SU-DHL-6 (cell line): ENCODE results near the gene DAPK2.

Experiments used
- H2AFZ ChIP-seq: fragments of 200-600 bp; sonication (generic); 2 replicates; pipeline ENCODE4 v1.6.1; 2014; ENCODE audit warnings: low read depth, mild to moderate bottlenecking, moderate library complexity, mixed read lengths, antibody characterized with exemption, low read length; ENCODE audit not compliant: severe bottlenecking
- H3F3A ChIP-seq: fragments of 200-600 bp; shearing (Covaris generic); 2 replicates; pipeline ENCODE4 v1.6.0; 2016; ENCODE audit warnings: antibody characterized with exemption, mild to moderate bottlenecking; ENCODE audit not compliant: insufficient read depth
- H3K27ac ChIP-seq: fragments of 200-600 bp; sonication (generic); 2 replicates; pipeline ENCODE4 v1.5.1; 2016; ENCODE audit warnings: low read depth, mild to moderate bottlenecking, low read length, moderate library complexity, mixed read lengths
- H3K27me3 ChIP-seq: fragments of 200-600 bp; sonication (generic), shearing (Covaris generic); 2 replicates; pipeline ENCODE4 v1.6.0; 2014; ENCODE audit warnings: mild to moderate bottlenecking, low read length
- H3K36me3 ChIP-seq: fragments of 200-600 bp; sonication (generic); 2 replicates; pipeline ENCODE4 v1.6.1; 2014; ENCODE audit warnings: mild to moderate bottlenecking, low read length, mixed read lengths
- H3K4me2 ChIP-seq: fragments of 300-600, 200-600 bp; shearing (Covaris generic), sonication (generic); 2 replicates; pipeline ENCODE4 v1.6.0; 2014; ENCODE audit warnings: low read length, low read depth, mild to moderate bottlenecking; ENCODE audit not compliant: poor library complexity, severe bottlenecking
- H3K4me3 ChIP-seq: fragments of 200-600 bp; sonication (generic); 2 replicates; pipeline ENCODE4 v1.5.1; 2014; ENCODE audit warnings: antibody characterized with exemption, low read length, mild to moderate bottlenecking, mixed read lengths; ENCODE audit not compliant: insufficient read depth, poor library complexity, severe bottlenecking
- H3K79me2 ChIP-seq: fragments of 200-600 bp; sonication (generic); 2 replicates; pipeline ENCODE4 v1.6.1; 2014; ENCODE audit warnings: mild to moderate bottlenecking, low read length, moderate library complexity; ENCODE audit not compliant: insufficient read depth
- H3K9ac ChIP-seq: fragments of 200-600 bp; sonication (generic); 2 replicates; pipeline ENCODE4 v1.7.0; 2014; ENCODE audit warnings: mild to moderate bottlenecking, low read length
- H3K9me2 ChIP-seq: fragments of 200-600 bp; sonication (generic); replicated peaks from 2 replicates; pipeline ENCODE4 v1.6.1; 2014; ENCODE audit warnings: low read length; ENCODE audit not compliant: insufficient read depth
- H3K9me3 ChIP-seq: fragments of 200-600 bp; sonication (generic); 2 replicates; pipeline ENCODE4 v1.6.1; 2014; ENCODE audit warnings: low read length, mixed read lengths; ENCODE audit not compliant: insufficient read depth
- H4K20me1 ChIP-seq: fragments of 200-600 bp; sonication (generic); 2 replicates; pipeline ENCODE4 v1.6.1; 2014; ENCODE audit warnings: low read depth, mild to moderate bottlenecking, antibody characterized with exemption, low read length, moderate library complexity, mixed read lengths
- CTCF ChIP-seq: fragments of 200-600 bp; sonication (generic); IDR thresholded peaks from one replicate; pipeline ENCODE4 v1.5.1; 2017; ENCODE audit warnings: antibody characterized with exemption, mild to moderate bottlenecking, low read length, moderate library complexity; ENCODE audit not compliant: insufficient read depth, poor library complexity, severe bottlenecking
- EZH2phosphoT487 ChIP-seq: fragments of 200-600 bp; sonication (generic), shearing (Covaris generic); conservative IDR thresholded peaks from 2 replicates; pipeline ENCODE4 v1.6.1; 2018; ENCODE audit warnings: mild to moderate bottlenecking, antibody characterized with exemption, low read length, moderate library complexity, mixed read lengths

Gene DAPK2

GRCh38 chr15:64026591-64026990 lies 19.7 kb downstream of the DAPK2 start:
- H3F3A ChIP-seq, result no peaks in the 10 kb centered on the region
- no peak overlapping the region for H2AFZ ChIP-seq
- H3K27ac ChIP-seq, result no peak overlapping the region
- H3K79me2 ChIP-seq, result no peaks in the 10 kb centered on the region
- H3K9ac ChIP-seq, result no peak overlapping the region
- no peaks in the 10 kb centered on the region for H3K9me2 ChIP-seq
- no peak overlapping the region for H3K4me2 ChIP-seq
- H4K20me1 ChIP-seq, result no peaks in the 10 kb centered on the region
- no peaks in the 10 kb centered on the region for H3K36me3 ChIP-seq
- TF ChIP-seq EZH2phosphoT487 (no peak), CTCF (no peak)
- H3K9me3 ChIP-seq, result no peaks in the 10 kb centered on the region
- no peak overlapping the region for H3K4me3 ChIP-seq
- no peaks in the 10 kb centered on the region for H3K27me3 ChIP-seq

- H3K79me2 ChIP-seq, result no peaks in the 10 kb centered on the region
- H3K9me2 ChIP-seq, result no peaks in the 10 kb centered on the region
- H4K20me1 ChIP-seq, result no peaks in the 10 kb centered on the region
- H3K9me3 ChIP-seq, result no peaks in the 10 kb centered on the region
- H3K27ac ChIP-seq, result no peak overlapping the region
- no peak overlapping the region for H3K9ac ChIP-seq
- H3K36me3 ChIP-seq, result no peaks in the 10 kb centered on the region
- TF ChIP-seq CTCF, result no peak
- TF ChIP-seq EZH2phosphoT487, result no peak
- no peak overlapping the region for H3K4me3 ChIP-seq
- H3K27me3 ChIP-seq, result no peaks in the 10 kb centered on the region
- H3K4me2 ChIP-seq, result no peak overlapping the region
- H2AFZ ChIP-seq, result no peak overlapping the region
- H3F3A ChIP-seq, result no peaks in the 10 kb centered on the region
These were observed 21.9 kb downstream of the DAPK2 start for GRCh38 chr15:64024172-64025050.

GRCh38 chr15:64023220-64023619 lies 23.1 kb downstream of the DAPK2 start:
- H2AFZ ChIP-seq, result no peak overlapping the region
- no peaks in the 10 kb centered on the region for H3F3A ChIP-seq
- H3K9me3 ChIP-seq, result no peaks in the 10 kb centered on the region
- H3K4me2 ChIP-seq, result no peak overlapping the region
- no peak overlapping the region for H3K4me3 ChIP-seq
- H3K79me2 ChIP-seq, result no peaks in the 10 kb centered on the region
- H3K9me2 ChIP-seq, result no peaks in the 10 kb centered on the region
- H3K27ac ChIP-seq, result no peak overlapping the region
- no peak overlapping the region for H3K9ac ChIP-seq
- H3K36me3 ChIP-seq, result no peaks in the 10 kb centered on the region
- no peaks in the 10 kb centered on the region for H4K20me1 ChIP-seq
- no peak for TF ChIP-seq CTCF
- no peak for TF ChIP-seq EZH2phosphoT487
- H3K27me3 ChIP-seq, result no peaks in the 10 kb centered on the region
